Activated T-helper 1 cell treated with Interleukin-2 at 50 U/mL for 16 hours (primary cell): ENCODE results near the gene MEIS2.

Source experiments
- DNase-seq: peaks from one replicate; pipeline ENCODE4 v3.0.0-alpha.2; 2020; ENCODE audit warnings: low read depth

Gene MEIS2

DNA sequence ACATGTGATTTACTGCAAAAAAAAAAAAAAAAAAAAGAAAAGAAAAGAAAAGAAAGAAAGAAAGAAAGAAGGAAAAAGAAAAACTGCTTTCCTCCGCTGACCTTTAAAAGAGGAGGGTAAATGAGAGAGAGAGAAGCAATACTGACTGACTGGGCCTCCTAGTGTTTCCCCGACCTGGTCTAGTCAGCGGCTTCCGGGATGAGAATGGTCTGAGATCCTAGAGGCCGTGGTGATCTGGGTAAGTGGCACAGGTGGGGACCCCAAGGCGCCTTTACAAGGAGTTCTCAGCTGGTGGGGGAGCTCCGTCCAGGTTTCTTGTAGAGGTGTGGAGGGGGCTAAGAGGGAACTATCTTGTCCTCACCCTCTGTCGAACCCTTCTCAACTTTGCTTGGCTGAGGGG lies 223.1 kb downstream of the MEIS2 start:
- DNase-seq: no peak

DNA sequence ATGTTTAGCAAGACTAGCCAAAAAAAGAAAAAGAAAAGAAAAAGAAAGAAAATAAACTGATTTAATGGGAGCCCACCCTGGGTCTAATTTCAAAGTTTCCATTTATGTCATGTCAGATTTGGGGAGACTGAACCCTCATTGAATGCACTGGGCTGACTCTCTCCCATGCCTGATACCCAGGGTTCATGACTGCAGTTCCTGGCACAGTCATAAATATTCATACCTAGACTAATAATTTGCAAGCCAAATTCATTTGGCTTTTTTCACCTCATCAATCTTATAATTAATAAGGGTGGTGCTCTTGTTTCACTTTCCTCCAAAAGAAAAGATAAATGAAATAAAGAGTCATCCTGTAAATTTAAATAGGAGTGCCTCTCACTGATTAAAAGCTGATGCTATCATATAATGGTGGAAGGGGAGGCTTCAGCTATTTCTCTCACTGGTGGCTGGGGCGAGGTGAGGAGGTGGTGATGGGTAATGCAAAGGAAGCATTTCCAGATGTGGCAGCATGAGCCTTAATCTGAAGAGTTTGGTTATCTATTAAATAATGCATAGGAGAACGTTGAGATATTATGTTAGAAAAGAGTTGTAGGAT lies 224.5 kb downstream of the MEIS2 start:
- no peak for DNase-seq

DNA sequence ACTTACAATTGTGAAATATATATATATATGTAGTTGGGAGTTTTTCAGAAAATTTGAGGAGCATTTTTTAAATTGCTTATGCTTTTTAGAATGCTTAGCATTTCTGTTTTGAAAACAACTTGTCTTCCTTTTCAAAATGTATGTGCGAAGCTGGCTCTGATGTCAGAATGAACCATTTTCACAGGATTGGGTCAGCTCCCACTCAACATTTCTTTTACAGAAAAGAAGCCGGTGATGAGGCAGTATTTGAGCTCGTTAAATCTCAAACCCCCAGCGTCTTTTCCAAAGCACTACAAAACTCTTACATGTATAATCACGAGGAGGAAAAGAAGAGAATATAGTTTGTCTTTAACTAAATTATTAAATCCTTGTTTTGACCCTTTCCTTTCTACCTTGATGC lies 225.4 kb downstream of the MEIS2 start:
- no peak for DNase-seq

DNA sequence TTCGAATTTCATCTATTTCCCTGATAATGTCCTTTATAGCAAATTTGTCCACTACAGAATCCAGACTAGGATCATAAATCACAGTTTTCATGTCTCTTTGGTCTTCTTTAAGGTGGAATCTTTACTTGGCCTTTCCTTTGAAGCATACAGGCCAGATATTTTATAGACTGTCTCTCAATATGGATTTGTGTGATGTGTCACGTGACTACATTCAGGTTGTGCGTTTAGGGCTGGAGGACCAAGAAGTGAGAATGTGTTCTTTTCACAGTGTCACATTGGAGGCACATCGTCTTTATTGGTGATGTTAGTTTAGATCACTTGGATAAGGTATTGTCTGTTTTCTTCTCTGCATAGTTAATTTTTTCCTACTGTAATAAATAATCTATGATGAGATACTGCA lies 232.9 kb downstream of the MEIS2 start:
- DNase-seq: no peak

DNA sequence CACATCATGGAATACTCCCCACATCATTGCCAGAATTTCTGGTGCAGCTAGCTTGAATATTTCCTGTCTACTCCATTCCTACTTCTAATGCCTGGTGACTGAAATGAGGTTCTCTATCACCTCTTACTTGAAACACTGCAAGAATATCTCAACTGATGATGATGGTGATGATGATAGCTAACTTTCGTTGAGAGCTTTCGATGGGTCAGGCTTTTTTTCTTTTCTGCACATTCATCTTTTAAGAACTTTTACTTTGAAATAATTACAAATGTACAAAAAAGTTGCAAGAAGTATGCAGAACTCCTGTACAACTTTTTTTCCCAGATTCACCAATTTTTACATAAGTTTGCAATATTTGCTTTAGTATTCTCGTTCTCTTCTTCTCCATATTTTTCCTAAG lies 233.5 kb downstream of the MEIS2 start:
- no peak for DNase-seq

DNA sequence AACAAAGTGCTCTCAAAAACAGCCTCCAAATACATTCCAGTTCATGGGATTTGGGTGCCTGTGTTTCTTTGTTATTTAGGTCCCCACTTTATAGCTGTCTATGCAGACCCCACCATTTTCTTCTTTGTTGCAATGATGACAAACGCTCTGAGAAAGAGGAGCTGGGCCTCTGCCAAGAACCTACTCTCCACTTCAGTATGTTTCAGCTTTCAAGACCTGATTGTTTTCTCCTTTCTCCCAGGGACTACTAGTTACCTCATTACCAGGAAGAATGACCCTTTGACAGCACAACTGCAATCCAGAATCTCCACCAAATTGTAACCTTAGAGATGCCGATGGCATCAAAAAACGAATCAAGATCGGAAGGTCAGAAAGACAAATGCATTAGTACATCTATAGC lies 236.8 kb downstream of the MEIS2 start:
- no peak for DNase-seq

DNA sequence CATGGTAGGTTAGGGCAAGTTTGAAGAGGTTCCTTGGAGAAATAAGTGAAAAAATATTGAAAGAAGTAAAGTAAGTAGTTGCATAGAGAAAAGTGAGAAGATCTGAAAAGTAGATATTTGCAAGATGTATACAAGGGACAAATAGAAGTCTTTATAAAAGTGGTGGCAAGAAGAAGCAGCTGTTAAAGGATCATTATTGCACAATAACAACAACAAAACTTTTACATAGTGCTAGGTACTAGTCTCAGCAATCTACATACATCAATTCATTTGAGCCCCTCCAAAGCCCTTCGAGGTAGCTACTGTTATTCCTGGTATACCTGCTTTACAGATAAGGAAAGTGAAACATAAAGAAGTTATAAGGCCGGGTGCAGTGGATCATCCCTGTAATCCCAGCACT lies 239.6 kb downstream of the MEIS2 start:
- no peak for DNase-seq

DNA sequence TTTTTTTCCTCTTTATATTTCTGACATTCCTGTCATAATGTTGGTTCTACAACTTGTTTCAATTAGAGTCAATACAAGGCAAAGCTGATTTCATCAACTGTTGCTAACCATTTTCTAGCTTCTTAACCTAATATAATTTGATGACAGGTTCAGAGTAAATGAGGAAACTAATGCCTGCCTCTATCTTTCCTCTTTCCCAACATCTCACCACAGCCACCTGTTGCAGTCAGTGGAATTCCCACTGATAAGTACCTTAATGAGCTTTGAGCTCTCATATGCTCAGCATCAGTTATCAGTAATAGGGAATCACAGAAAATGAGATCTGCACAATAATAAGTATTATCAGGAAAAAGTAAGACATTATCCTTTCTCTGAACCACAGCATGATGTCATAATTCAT lies 241.9 kb downstream of the MEIS2 start:
- no peak for DNase-seq

DNA sequence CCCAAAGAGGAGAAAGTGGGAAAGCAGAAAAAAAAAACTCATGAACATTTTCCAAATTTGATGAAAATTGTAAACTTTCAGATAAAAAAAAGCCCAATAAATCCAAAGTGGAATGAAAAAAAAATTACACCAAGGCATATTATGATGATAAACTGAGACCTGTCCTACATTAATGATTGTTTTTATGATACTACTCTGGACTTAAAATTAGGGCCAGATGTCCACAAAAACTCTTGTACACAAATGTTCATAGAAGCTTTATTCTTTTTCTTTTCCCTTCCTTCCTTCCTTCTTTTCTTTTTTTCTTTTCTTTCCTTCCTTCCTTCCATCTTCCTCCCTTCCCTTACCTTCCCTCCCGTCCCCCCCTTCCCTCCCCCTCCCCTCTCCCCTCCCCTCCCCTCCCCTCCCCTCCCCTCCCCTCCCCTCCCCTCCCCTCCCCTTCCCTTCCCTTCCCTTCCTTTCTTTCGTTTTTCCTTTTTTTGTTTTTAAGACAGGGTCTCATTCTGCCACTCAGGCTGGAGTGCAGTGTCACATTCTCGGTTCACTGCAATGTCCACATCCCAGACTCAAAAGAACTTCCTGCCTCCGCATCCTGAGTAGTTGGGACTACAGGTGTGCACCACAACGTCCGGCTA lies 243.9 kb downstream of the MEIS2 start:
- no peak for DNase-seq

DNA sequence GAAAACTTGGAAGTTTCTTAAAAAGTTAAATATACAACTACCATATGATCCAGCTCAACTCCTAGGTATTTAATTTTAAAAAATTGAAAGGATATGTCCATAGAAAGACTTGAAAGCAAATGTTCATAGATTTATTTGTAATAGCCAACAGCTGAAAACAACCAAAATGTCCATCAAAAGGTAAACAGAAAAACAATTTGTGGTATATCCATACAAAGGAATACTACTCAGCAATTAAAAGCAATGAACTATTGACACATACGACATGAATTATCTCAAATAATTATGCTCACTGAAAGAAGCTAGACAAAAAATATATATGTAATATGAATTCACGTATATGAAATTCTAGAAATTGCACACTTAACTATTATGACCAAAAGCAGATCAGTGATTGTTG lies 249.5 kb downstream of the MEIS2 start:
- no peak for DNase-seq

DNA sequence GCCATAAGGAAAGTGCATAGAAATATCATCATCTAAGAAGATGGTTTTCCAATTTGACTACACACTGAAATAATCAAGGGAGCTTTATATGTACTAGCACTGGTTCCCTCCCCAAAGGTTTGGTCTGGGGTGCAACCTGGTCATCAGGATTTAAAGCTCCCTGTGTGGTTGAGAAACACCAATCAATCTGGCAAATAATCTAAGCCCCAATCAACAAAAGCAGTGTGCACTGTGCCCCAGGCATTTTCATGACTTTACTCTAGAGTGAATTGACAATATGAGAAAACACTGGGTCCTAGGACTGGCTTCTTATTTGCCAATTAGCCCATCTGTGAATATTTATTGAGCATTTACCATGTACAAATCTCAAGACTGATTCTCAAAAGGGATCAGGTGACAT lies 255.1 kb downstream of the MEIS2 start:
- DNase-seq: no peak

DNA sequence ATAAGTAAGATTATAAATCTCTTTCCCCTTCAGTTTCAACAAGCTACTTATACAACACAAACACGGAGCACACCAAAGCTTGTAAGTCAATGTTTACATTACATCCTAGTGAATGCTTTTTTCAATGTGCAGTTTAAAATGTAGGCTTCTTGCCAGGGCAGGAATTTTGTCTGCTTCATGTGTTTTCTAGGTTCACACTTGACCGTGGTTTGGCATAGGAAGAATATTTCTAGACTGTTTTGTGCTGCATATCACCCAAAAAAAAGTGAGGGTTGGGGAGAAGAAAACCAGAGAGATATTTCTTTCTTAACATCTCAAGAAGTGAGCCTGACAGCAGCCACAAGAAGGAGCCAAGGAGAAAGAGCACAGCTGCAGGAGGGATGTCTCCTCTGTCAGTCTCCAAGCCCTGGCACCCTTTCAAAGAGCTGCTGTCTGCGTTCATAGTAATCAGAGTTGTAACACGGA lies 255.8 kb downstream of the MEIS2 start:
- no peak for DNase-seq

DNA sequence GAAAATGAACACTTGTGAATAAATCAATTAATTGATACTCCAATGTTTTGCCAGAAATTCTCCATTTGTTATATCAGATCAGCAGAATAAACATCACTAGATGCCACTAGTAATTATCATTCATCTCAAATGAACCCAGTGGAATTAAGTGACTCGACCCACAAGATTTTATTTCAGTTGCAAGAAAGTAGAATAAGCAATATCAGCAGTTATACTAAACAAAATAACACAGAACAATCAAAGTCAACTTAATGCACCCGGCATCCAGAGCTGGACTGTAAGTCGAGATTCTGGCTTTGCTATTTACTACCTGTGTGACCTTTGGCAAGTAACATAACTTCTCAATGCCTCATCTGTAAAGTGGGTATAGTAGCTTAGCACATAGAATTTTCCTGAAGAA lies 256.5 kb downstream of the MEIS2 start:
- DNase-seq: no peak

DNA sequence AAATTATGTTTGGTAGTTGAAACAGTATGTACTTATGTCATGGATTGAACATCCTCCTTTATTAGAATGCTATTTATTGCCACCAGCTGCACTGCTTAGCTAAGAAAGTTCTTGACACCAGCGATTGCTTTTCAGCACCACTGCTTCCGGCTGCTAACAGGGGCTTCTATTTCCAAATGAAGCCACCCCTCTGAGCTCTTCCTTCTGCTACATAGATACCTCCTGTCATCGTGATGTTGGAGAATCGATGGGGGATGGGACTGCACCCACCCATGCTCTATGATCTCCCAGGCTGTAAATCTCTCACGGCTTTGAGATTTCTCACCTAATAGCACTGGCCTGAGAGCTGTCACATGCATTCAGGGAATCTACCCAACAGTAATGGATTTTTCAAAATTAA lies 259.2 kb downstream of the MEIS2 start:
- no peak for DNase-seq
